HG03354 (cell line): ENCODE data around the gene EVPL.

ENCODE experiments used
- ATAC-seq: cut with Tn5 transposase; IDR thresholded peaks from one replicate; pipeline ENCODE4 v1.9.1; 2021; ENCODE audit warnings: mild to moderate bottlenecking; ENCODE audit not compliant: unreplicated experiment, poor library complexity, severe bottlenecking

Gene EVPL

GRCh38 chr17:76022285-76022684 is 4.8 kb downstream of the EVPL start:
- ATAC-seq: no peak

- no peak for ATAC-seq
These were observed 7.2 kb downstream of the EVPL start for GRCh38 chr17:76019833-76020467.

- no peak for ATAC-seq
These were observed 8.3 kb downstream of the EVPL start for GRCh38 chr17:76018801-76019200.

- ATAC-seq: no peak
These were observed 8.8 kb downstream of the EVPL start for GRCh38 chr17:76018340-76018680.

- ATAC-seq: no peak
These were observed 9.4 kb downstream of the EVPL start for GRCh38 chr17:76017481-76018339.

- no peak for ATAC-seq
These were observed 12.2 kb downstream of the EVPL start for GRCh38 chr17:76014925-76015261.

- ATAC-seq: peak; percentile 55
These were observed 12.8 kb downstream of the EVPL start for GRCh38 chr17:76014100-76014924.

GRCh38 chr17:76013377-76013932 is 13.7 kb downstream of the EVPL start:
- ATAC-seq: no peak

GRCh38 chr17:76011951-76012350 is 15.2 kb downstream of the EVPL start:
- ATAC-seq: no peak

GRCh38 chr17:76009969-76010661 is 17.0 kb downstream of the EVPL start:
- ATAC-seq: no peak

- no peak for ATAC-seq
These were observed 17.7 kb downstream of the EVPL start for GRCh38 chr17:76009447-76009846.

- ATAC-seq: no peak
These were observed 18.3 kb downstream of the EVPL start for GRCh38 chr17:76008630-76009425.

GRCh38 chr17:76008208-76008607 is 18.9 kb downstream of the EVPL start:
- ATAC-seq: no peak

- no peak for ATAC-seq
These were observed 19.3 kb downstream of the EVPL start for GRCh38 chr17:76007850-76008165.

- no peak for ATAC-seq
These were observed 19.8 kb downstream of the EVPL start for GRCh38 chr17:76007131-76007849.

GRCh38 chr17:76005263-76006149 is 21.6 kb downstream of the EVPL start:
- no peak for ATAC-seq

- ATAC-seq: no peak
These were observed 22.3 kb downstream of the EVPL start for GRCh38 chr17:76004750-76005262.
